HG03378 (cell line): ENCODE measurements around the gene DHRS4.
"Not testable (repeated sequence)": the region's sequence is repeated elsewhere in the genome, so short reads cannot be mapped to it uniquely, and the experiment has no call there.

Experiments used
- ATAC-seq: cut with Tn5 transposase; IDR thresholded peaks from one replicate; pipeline ENCODE4 v1.9.1; 2021; ENCODE audit warnings: mild to moderate bottlenecking, moderate library complexity; ENCODE audit not compliant: unreplicated experiment

Gene DHRS4

GRCh38 chr14:23939607-23940326 is 13.8 kb upstream of the DHRS4 start:
- no peak for ATAC-seq

DNA sequence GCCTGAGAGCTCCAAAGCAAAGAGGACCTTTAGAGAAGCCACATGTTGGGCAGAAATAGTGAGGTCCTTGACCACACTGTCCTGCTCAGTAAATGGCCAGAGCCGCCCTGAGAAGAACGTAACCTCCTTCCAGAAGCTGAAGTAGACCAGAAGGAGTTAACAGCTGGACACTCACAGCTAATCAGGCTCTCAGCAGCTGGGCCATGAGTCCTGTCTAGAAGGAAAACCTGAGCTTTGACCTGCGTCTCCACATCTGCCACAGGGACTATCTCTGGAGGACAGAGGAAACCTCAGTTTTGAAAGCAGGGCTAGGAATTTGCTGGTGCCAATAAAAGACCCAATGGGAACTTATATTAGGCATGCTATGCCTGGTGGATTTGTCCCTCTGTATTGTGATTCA is 12.3 kb upstream of the DHRS4 start:
- no peak for ATAC-seq

- no peak for ATAC-seq
Measured at GRCh38 chr14:23941669-23942068, 11.9 kb upstream of the DHRS4 start.

DNA sequence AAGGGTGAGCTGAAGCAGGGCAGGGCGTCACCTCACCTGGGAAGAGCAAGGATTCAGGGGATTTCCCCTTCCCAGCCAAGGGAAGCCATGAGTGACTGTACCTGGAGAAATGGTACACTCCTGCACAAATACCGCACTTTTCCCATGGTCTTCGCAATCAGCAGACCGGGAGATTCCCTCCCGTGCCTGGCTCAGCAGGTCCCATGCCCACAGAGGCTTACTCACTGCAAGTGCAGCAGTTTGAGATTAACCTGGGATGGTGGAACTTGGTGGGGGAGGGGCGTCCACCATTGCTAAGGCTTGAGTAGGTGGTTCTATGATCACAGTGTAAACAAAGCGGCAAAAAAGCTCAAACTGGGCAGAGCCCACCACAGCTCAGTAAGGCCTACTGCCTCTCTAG is 11.0 kb upstream of the DHRS4 start:
- ATAC-seq = no peak

DNA sequence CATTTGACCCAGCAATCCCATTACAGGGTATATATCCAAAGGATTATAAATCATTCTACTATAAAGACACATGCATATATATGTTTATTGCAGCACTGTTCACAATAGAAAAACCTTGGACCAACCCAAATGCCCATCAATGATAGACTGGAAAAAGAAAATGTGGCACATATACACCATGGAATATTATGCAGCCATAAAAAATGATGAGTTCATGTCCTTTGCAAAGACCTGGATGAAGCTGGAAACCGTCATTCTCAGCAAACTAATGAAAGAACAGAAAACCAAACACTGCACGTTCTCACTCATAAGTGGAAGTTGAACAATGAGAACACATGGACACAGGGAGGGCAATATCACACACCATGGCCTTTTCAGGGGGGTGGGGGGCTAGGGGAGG is 4.5 kb upstream of the DHRS4 start:
- not testable (repeated sequence) for ATAC-seq

GRCh38 chr14:23950411-23951135 is 3.0 kb upstream of the DHRS4 start:
- no peak for ATAC-seq

- ATAC-seq = not testable (repeated sequence)
Measured at GRCh38 chr14:23951136-23951466, 2.5 kb upstream of the DHRS4 start.

GRCh38 chr14:23951590-23952201 is 1.9 kb upstream of the DHRS4 start:
- ATAC-seq = no peak

- ATAC-seq = not testable (repeated sequence)
Measured at GRCh38 chr14:23953116-23953463, 480 bp upstream of the DHRS4 start.

DNA sequence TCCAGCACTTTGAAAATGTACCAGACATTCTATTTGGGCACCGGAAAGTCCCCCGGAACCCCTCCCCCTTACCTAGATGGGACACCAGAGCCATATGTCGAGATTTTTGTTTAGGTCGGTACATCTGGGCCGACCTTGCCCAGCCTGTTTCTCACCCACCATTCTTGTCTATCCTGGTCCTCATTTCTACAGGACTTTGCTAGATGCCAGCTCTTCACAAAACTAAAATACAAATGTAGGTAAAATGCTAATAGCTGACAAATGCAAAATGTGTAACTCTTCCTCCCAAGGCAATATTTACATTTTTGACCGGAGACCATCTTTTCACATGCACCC is 677 bp downstream of the DHRS4 start:
- ATAC-seq = not testable (repeated sequence)

GRCh38 chr14:23954965-23955364 is 1.4 kb downstream of the DHRS4 start:
- not testable (repeated sequence) for ATAC-seq

- ATAC-seq = not testable (repeated sequence)
Measured at GRCh38 chr14:23955811-23956210, 2.2 kb downstream of the DHRS4 start.

GRCh38 chr14:23957913-23958569 is 4.5 kb downstream of the DHRS4 start:
- not testable (repeated sequence) for ATAC-seq

- not testable (repeated sequence) for ATAC-seq
Measured at GRCh38 chr14:23960899-23961298, 7.3 kb downstream of the DHRS4 start.

- not testable (repeated sequence) for ATAC-seq
Measured at GRCh38 chr14:23961704-23962103, 8.1 kb downstream of the DHRS4 start.

DNA sequence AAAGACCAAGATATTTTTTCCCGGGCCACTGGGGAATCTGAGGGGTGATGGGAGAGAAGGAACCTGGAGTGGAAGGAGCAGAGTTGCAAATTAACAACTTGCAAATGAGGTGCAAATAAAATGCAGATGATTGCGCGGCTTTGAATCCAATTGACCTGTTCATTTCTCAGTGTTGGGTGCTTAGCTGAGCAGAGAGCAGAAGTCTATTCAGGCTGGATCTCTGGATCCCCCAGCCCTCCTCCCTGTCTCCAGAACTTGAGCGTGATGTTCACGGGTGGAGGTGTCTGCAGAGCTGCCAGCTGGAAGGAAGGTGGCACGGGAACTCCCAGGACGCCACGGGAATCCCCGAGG is 15.5 kb downstream of the DHRS4 start:
- ATAC-seq = not testable (repeated sequence)

GRCh38 chr14:23969481-23970282 is 16.1 kb downstream of the DHRS4 start:
- ATAC-seq = not testable (repeated sequence)

GRCh38 chr14:23970283-23970659 is 16.7 kb downstream of the DHRS4 start:
- ATAC-seq = not testable (repeated sequence)

DNA sequence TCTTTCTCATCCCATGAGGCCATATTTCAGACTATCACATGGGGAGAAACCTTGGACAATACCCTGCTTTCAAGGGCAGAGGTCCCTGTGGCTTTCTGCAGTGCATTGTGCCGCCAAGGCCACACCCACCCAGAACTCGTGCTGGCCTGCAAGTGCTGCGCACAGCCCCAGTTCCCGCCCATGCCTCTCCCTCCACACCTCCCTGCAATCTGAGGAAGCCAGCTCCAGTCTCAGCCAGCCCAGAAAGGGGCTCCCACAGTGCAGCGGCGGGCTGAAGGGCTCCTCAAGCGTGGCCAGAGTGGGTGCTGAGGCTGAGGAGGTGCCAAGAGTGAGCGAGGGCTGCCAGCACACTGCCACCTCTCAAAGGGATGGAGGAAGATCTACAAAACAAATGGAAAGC is 19.6 kb downstream of the DHRS4 start:
- ATAC-seq = not testable (repeated sequence)

GRCh38 chr14:23974041-23974440 is 20.5 kb downstream of the DHRS4 start:
- ATAC-seq = not testable (repeated sequence)

DNA sequence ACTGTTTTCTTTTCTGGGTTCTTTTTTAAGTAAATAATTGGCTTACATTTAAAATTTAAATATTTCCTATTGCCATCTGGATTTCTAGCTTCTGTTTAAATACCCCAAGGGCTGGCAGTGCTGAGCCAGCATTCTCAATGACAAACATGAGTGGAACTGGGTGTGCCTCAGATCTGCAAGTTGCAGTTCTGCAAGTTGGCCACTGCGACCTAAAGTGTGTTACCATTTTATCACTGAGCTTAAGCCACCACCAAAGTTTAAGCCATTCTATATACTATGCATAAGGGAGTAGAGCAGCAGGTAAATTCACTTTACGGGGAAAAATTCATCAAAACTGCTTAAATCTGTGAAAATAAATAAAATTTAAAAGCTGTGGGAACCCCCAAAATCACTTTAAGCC is 23.6 kb downstream of the DHRS4 start:
- not testable (repeated sequence) for ATAC-seq
